HG03571 (cell line): ENCODE measurements around the gene TRPM2.

Experiments
- ATAC-seq: cut with Tn5 transposase; IDR thresholded peaks from one replicate; pipeline ENCODE4 v1.9.1; 2021; ENCODE audit not compliant: unreplicated experiment

Gene TRPM2

DNA sequence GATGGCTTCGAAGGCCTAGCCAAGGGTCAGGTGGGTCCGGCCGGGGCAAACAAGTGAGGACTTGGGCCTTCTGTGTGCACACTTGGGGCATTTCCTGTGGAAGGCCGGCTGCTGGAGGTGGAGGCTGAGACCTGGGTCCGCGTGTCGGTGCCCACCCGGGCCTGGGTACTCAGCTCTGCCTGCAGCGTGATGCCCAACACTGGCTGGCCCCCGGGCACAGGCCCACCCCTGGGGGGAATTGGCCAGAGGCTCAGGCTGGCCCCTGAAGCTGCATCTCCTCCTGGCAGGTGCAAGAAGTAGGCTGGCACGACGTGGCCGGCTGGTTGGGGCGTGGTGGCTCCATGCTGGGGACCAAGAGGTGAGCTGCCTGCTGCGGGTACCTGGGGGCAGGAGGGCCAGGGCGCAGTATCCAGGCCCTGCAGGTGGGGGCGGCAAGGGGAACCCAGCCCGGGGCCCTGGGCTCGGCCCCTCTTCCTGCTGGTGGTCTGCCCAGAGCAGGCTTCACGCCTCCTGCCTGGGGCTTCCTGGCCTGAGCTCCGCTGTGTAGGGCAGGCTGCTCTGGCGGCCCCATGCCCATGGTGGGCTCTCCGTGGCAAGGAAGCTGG is 31.5 kb upstream of the TRPM2 start:
- no peak for ATAC-seq

DNA sequence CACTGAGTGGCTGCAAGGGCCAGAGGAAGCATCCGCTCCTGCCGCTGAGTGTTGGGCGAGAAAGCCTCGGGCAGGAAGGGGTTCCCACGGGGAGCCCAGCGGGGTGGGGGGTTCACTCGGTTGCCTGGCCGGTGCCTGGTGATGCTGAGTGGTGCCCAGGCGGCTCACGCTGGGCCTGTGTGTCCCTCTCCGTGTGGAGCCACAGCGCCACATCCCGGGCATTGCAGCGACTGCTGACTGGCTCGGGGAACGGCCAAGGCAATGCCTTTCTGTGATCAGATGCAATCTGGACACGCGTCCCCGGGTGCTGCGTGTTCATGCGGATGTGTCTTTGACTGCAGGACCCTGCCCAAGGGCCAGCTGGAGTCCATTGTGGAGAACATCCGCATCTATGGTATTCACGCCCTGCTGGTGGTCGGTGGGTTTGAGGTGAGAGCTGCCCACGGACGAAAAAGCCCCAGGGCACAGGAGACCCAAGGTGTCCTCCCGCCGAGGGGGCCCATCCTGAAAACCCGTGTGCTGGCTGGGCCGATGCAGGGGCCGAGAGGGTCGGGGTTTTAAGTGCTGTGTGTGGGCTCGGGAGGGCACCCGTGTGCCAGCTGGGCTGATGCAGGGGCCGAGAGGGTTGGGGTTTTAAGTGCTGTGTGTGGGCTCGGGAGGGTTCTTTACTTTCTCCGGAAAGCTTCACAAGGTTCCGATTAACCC is 30.6 kb upstream of the TRPM2 start:
- no peak for ATAC-seq

DNA sequence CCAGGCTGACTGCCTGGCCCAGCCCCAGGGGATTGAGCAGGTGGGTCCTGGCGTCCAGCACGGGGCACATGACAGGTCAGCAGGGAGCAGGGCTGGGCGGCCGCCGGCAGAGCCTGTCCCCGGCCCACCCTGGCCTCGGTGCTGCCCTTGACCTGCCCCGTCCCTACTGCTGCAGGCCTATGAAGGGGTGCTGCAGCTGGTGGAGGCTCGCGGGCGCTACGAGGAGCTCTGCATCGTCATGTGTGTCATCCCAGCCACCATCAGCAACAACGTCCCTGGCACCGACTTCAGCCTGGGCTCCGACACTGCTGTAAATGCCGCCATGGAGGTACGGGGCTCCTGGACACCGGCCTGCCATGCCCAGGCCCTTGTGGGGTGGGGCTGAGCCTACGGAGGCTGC is 29.8 kb upstream of the TRPM2 start:
- no peak for ATAC-seq

DNA sequence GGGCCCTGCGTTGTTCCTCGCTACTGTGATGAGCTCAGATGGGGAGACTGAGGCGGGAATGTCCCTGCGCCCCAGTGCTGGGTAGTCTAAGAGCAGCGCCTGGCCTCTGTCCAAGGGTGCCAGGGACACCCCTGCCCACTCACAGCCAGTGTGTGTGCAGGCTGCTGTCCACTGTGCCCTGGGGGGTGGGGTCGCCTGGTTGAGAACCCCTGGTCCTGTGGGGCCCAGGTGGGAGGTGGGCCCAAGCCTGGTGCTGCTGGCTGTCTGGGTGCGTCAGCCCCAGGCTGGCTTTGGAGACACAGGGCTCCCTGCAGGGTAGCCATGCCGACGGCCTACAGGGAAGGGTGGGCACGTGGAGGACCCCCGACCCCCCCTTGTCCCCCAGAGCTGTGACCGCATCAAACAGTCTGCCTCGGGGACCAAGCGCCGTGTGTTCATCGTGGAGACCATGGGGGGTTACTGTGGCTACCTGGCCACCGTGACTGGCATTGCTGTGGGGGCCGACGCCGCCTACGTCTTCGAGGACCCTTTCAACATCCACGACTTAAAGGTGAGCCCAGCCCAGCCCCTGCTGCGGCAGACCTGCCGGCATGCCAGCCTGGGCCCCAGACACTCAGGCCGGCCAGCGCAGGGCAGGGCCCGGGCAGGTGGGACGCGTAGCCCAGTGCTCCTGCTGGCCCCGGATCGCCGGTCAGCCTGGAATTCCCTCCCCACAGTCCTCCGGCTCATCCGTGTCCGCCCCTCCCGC is 29.1 kb upstream of the TRPM2 start:
- no peak for ATAC-seq

DNA sequence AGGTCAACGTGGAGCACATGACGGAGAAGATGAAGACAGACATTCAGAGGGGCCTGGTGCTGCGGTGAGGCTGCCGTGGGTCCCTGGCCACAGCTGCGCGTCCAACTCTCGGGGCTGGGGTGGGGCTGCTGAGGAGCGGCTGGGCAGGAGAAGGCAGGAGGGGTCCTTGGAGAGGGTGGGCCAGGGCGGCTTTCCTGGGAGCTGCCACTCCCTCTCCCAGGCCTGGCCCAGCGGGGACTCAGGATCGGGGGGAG is 28.6 kb upstream of the TRPM2 start:
- ATAC-seq = no peak

DNA sequence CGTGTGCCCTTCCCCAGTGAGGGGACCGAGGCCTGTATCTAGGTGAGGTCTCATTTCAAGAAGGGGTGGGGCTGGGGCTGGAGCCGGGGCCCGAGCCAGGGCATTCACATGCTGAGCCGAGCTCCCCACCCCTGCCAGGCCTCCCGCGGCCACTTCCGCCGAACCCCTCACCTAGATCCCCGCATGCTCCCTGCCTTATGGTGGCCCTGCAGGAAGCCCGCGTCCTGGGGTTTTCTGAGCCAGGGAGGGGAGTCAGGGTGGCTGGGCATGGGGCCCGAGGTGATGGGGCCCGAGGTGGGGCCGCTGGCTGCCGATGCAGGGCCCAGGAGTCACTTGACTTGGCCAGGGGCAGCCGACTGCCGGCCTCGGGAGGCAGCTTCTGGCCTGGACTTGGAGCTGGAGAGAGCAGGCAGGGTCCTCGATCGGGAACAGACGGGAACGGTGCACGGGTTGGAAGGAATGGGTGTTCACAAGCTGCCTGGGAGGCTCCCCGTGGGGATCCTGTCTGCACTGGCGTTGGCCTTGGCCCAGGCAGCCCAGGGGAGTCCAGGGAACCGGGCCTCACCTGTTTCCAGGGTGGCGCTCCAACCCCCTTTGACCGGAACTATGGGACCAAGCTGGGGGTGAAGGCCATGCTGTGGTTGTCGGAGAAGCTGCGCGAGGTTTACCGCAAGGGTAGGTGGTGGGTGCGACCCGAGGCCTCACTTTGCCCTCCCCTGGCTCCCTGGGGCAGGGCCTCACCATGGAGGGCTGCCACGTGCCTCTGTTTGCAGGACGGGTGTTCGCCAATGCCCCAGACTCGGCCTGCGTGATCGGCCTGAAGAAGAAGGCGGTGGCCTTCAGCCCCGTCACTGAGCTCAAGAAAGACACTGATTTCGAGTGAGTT is 27.8 kb upstream of the TRPM2 start:
- ATAC-seq = no peak

DNA sequence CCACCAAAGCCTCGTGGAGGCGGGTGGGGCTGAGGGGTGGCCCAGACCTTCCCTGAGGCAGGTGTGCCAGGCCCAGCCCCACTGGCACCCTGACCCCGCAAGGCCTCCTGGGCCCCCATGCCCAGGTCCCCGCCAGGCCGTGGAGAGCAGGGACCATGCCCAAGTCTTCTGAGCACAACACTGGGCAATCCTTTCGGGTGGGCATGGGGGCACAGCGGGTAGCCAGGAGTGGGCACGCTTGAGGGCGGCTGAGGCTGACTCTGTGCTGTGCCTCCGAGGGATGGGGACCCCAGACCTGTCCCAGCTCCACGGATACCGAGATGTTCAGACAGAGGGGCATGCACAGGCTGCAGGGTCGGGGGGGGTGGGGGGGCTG is 27.2 kb upstream of the TRPM2 start:
- ATAC-seq = no peak

DNA sequence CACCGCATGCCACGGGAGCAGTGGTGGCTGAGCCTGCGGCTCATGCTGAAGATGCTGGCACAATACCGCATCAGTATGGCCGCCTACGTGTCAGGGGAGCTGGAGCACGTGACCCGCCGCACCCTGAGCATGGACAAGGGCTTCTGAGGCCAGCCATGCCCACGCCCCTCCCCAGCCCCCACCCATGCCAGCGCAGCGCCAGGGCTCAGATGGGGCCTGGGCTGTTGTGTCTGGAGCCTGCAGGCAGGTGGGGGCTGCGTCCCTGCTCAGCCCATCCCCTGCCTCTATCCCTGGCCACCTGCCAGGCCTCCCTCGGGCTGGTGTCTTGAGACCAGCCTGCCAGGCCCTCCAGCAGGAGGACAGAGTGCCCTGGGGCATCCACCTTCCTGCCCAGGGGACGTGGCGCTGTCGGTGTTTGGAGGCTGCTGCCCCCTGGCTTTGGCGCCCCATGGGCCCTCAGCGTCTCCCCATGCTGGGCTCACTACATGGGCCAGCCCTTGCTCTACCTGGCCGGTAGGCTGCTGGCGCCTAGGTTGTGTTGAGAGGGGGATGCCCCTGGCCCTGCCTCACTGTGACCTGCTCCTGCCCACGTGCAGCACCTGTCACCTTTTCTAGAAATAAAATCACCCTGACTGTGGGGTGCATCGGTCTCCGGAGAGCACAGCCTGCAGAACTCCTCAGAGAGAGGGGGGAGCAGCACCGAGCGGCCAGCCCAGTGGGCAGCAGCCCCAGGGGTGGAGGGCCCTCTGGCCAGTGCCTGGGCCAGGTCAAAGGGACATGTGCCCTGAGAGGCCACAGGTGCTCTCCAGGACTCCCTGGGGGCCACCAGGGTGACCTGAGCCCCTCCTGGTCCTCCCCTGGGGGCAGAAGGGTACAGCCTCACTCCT is 26.5 kb upstream of the TRPM2 start:
- ATAC-seq = no peak

DNA sequence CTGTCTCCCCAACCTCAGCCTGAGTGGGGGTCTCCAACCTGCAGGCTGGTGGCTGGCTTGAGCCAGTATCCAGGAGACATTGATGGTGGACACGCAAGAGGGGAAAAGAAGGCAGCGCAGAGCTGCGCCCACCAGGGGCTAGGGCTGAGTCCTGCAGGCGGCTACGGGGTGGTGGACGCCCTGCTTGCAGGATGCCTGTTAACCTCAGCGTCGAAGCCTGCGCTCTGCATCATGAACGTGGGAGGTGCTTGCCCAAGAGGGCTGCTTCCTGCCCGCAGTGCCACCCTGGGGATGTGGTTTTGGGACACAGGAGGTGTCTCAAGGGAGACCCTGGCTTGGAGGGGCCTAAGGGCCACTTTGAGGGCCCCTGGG is 25.8 kb upstream of the TRPM2 start:
- ATAC-seq = no peak

DNA sequence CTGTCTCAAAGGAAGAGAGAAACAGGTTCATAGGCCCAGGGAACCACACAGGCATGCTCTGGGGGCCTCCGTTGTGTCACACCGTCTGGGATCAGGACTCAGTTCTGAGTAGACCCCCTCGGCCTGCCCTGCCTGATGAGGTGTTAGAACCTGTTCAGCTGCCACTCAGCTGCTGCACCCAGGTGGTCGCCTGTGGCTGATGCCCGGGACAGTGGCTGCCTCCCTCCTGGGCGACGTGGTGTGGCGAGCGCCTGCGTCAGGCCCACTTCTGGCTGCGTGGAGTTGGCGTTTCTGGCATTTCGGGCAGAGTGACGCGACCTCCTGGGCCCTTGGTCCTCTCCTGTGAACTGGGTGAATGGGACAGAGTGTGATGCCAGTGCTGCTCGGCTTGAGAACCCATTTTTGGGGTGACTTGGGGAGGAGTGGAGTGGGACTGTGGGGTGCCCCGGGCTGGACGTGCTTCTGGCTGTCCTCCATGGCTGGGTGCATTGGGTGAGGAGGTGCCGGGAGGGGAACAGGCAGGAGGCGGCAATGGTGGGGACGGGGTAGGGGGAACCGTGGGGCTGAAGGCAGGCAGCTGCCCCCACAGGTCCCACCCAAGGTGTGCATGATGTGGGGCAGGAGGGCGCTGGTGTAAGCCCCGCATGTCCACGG is 25.1 kb upstream of the TRPM2 start:
- no peak for ATAC-seq

DNA sequence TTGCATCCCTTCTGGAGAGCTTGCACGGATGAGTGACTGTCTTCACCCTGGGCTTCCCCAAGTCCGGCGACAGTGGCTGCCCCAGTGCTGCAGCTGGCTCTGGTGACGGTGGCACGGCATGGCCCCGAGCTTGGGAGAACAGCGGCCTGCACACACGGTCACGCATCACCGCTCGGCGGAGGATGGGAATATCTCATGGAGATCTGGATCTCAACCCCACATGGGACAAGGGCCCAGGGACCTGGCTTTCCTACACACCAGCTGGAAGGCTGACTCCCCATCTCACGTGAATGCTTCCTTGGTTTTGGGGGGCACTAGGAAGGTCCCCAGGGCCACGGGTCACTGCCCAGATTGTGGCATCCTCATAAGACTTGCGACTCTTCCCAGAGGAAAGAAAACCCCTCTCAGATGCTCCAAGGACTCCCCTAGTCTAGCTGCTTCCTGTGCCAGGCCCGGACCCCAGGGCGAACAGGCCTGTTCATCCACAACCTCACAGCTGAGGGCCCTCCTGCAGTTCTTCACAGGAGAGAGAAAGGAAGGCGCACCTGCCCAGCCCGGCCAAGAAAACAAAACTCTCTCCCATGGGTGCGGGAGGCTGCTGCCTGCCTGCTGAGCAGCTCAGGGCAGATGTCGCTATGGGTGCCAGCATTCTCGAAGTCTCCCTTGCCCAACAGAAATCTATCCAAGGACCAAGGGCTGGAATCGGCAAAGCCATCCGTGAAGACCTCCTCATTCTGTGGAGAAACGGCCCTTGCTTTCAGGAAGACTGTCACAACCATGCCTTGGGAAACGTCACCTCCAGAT is 24.1 kb upstream of the TRPM2 start:
- ATAC-seq = no peak

DNA sequence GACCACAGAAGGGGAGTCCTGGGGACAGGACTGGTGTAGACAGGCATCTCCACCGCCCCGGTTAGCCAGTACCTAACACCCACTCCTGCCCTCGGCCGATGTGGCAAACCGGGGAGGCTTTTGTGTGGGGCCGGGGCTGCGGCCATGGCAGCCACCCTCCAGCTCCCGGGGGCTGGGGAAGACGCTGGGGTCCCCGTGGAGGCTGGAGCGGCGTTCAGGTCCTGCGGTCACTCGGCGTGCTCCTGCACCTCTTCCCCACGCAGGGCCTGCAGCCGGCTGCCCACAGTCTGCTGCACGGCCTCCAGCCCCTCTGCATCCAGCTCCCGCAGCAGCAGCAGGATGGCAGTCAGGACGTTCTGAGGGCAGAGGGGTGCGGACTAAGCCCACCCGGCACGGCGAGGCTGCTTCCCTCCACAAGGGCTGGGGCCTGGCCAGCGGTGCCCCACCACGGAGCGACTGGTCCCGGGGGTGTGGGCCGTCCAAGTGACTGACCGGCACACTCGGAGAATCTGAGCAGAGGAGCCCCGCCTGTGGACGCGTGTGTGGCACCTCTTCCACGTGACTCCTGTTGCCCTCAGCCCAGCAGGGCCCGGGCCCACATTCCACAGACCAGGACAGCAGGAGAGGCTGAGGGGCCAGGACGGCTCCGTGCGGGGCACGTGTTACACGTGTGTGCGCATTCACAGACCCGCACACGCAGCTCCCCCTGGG is 23.3 kb upstream of the TRPM2 start:
- no peak for ATAC-seq

DNA sequence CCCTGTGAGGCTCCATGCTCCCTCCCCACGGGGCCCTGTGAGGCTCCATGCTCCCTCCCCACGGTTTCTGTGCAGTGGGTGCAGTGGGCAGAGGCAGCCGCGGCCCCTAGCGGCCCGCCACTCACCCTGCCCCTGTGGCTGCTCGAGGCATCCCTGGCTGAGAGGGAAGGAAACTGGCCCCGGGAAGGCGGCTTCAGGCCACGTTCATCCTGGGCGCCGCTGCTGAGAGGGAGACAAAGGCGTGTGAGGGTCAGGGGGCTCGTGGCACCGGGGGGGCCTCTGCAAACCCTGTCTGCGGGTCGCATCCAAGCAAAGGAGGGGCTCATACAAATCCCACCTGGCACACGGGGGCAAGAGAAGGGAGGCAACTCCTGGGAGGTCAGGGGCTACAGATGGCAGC is 22.7 kb upstream of the TRPM2 start:
- ATAC-seq = no peak

DNA sequence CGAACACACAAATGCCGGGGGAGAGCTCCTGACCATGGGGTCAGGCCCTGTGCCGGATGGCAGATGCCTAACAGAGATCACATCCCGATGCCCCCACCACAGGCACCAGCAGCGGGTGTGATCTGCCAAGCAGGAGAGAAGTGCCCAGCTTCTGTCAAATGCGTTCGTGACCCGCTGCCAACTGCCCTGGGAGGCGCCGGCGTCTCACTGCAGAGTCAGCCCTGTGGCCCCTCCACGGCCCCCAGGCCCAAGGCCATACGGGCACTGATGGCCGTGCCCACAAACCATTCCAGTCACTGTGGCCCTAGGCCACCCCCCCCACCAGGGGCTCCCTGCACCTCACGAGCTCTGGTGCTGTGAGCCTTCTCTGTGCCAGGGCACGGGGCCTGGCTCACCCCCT is 22.2 kb upstream of the TRPM2 start:
- no peak for ATAC-seq

DNA sequence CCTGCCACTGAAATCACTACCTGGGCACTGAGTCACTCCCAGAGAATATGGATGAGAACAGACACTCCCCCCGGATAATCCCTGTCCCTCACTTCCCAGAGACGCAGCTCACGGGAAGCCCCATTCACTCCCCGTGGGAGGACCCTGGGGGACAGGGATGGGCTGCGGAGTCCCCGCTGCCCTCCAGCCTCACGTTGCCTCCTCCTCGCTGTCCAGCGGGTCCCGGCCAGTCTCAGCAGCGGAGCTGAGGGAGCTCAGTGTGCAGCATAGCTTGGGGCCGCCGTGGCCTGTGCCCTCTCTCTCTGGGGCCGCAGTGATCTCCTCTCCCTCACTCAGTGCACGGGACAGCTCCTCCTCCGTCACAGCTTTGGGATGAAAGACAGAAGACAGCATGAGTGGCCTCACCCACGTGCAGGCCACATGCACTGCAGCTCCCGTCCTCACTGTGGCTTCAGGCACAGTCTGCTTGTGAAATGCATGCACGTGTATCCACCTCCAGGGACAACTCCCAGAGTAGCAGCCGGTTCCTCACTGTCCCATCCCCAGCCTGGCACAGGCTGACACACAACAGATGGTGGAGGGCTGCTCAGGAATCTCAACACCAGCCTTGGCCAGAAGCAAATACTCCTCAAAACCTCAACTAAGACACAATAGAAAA is 21.6 kb upstream of the TRPM2 start:
- ATAC-seq = no peak

DNA sequence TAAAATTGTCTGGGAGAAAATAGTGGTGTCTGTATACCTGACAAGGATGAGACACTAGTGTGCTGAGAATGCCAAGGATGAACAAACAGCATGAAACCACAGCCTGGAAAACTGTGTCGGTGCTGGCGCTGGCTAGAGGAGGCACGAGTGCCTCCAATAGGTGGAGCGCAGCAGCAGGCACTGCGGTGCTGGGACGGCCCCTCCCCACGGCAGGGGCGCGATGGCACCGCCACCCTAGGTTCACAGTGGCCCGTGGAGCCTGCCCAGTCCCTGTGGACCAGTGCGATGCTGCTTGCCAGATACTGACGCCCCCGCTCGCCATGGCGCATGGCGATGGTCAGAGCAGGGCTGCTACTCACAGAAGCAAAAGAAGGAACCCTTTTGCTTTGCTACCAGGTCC is 21.0 kb upstream of the TRPM2 start:
- no peak for ATAC-seq

DNA sequence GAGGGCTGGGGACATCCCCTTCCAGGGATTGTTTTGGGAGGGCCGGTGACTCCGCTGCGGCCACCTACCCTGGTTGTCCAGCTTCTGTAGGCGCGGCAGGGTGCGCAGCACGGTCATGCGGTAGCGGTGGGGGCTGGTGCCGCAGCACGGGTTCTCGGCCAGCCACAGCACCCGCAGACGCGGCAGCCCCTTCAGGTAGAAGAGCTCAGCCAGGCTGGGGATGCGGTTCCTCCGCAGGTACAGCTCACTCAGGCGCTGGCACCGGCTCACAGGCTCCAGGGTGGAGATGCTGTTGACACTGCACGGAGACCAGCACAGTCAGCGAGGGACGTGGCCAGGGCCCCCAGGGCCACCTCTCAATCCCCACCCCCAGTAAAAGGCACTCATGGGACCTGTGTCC is 20.5 kb upstream of the TRPM2 start:
- no peak for ATAC-seq
